ENCODE measurements around the gene PARP15.

DNA sequence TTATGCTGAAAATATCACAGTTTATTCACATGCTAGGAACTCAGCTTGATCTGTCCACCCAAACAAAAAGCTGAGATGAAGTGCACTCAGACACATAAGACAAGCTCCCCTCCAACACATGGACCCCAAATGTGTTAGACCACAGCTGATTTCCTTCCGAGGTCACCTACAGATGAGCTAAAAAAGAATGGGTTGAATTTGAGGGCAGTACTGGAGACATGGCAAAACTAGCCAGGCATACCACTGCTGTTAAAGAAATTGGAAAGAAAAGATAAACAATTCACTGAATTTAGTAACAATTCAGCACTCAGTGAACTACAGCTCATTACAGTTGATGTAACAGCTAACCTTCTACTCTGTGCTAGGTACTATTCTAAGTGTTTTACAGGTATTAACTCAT is 28.8 kb upstream of the PARP15 start:
- TF ChIP-seq, protein P1, sequence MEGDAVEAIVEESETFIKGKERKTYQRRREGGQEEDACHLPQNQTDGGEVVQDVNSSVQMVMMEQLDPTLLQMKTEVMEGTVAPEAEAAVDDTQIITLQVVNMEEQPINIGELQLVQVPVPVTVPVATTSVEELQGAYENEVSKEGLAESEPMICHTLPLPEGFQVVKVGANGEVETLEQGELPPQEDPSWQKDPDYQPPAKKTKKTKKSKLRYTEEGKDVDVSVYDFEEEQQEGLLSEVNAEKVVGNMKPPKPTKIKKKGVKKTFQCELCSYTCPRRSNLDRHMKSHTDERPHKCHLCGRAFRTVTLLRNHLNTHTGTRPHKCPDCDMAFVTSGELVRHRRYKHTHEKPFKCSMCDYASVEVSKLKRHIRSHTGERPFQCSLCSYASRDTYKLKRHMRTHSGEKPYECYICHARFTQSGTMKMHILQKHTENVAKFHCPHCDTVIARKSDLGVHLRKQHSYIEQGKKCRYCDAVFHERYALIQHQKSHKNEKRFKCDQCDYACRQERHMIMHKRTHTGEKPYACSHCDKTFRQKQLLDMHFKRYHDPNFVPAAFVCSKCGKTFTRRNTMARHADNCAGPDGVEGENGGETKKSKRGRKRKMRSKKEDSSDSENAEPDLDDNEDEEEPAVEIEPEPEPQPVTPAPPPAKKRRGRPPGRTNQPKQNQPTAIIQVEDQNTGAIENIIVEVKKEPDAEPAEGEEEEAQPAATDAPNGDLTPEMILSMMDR (IDR thresholded peaks at IDR 0.05; ENCODE audit: borderline replicate concordance, extremely low read depth, low read length, poor library complexity, severe bottlenecking) = no peak
- no peak for TF ChIP-seq EZH2 (IDR thresholded peaks at IDR 0.05; ENCODE audit: borderline replicate concordance, low read depth, low read length, severe bottlenecking)

Measured in DND-41 (cell line).